GM12873 (cell line): ENCODE results near the gene RBM25.

ENCODE experiments used
- TF ChIP-seq, protein P1 (sequence below): IDR thresholded peaks from 2 replicates; pipeline ENCODE4 v1.5.1; 2012; ENCODE audit warnings: low read depth, mild to moderate bottlenecking, moderate library complexity, low read length, control low read depth; ENCODE audit not compliant: insufficient read depth; ENCODE audit errors: missing control alignments

Gene RBM25

DNA sequence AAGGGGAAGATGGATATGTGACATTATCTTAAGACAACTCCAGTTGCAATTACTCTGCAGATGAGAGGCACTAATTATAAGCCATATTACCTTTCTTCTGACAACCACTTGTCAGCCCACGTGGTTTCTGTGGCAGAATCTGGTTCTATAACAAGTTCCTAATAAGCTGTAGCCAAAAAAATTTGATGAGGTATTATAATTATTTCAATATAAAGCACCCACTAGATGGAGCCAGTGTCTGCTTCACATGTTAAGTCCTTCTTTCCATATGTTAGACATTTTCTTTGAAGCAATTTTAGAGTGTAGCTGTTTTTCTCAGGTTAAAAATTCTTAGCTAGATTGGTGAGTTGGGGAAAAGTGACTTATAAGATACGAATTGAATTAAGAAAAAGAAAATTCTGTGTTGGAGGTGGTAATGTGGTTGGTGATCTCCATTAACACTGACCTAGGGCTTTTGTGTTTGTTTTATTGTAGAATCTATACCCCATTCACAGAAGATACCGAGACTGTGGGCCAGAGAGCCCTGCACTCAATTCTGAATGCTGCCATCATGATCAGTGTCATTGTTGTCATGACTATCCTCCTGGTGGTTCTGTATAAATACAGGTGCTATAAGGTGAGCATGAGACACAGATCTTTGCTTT lies 114.9 kb downstream of the RBM25 start:
- TF ChIP-seq, protein P1, sequence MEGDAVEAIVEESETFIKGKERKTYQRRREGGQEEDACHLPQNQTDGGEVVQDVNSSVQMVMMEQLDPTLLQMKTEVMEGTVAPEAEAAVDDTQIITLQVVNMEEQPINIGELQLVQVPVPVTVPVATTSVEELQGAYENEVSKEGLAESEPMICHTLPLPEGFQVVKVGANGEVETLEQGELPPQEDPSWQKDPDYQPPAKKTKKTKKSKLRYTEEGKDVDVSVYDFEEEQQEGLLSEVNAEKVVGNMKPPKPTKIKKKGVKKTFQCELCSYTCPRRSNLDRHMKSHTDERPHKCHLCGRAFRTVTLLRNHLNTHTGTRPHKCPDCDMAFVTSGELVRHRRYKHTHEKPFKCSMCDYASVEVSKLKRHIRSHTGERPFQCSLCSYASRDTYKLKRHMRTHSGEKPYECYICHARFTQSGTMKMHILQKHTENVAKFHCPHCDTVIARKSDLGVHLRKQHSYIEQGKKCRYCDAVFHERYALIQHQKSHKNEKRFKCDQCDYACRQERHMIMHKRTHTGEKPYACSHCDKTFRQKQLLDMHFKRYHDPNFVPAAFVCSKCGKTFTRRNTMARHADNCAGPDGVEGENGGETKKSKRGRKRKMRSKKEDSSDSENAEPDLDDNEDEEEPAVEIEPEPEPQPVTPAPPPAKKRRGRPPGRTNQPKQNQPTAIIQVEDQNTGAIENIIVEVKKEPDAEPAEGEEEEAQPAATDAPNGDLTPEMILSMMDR: peak; percentile 47
